Prostate gland (tissue), 2 donors: ENCODE measurements around the gene ATXN1. TPM values are rescaled to one million over a fixed set of nuclear protein-coding genes. Genes with fewer than 3 reads are reported as not detected.

ENCODE experiments used
- DNase-seq: peaks from one replicate; pipeline ENCODE4 v3.0.0-alpha.2; 2019; ENCODE audit warnings: low spot score
- H3K27ac ChIP-seq, 2 donors: fragments of 200-600 bp; sonication (generic); 2 replicates each; pipeline ENCODE4 v1.5.1; 2017 to 2019
- H3K27me3 ChIP-seq: fragments of 200-600 bp; sonication (generic); replicated peaks from 2 replicates; pipeline ENCODE4 v1.5.1; 2019; ENCODE audit not compliant: insufficient read depth
- H3K36me3 ChIP-seq, 2 donors: fragments of 200-600 bp; sonication (generic); 1 replicate in 1 of 2; 2 replicates in 1 of 2; pipeline versions ENCODE4 v1.5.1 to v1.8.1; 2017 to 2019
- H3K4me1 ChIP-seq: fragments of 200-600 bp; sonication (generic); replicated peaks from 2 replicates; pipeline ENCODE4 v1.5.1; 2019
- H3K4me3 ChIP-seq, 2 donors: fragments of 200-600 bp; sonication (generic); 2 replicates each; pipeline ENCODE4 v1.5.1; 2017 to 2019
- H3K9me3 ChIP-seq: fragments of 200-600 bp; sonication (generic); 2 replicates; pipeline ENCODE4 v1.5.1; 2017
- CTCF ChIP-seq, 4 experiments: fragments of 200-600 bp in 2 of 4; fragments of 450-650 bp in 2 of 4; sonication (generic) in 2 of 4; IDR thresholded peaks; 1 replicate in 3 of 4; 2 replicates in 1 of 4; pipeline ENCODE4 v1.5.1; 2016 to 2019; ENCODE audit warnings: antibody characterized with exemption in 4 of 4, mild to moderate bottlenecking in 2 of 4, moderate library complexity in 2 of 4
- POLR2A ChIP-seq: fragments of 450-650 bp; IDR thresholded peaks from one replicate; pipeline ENCODE4 v1.6.1; 2016; ENCODE audit warnings: antibody characterized with exemption, mild to moderate bottlenecking
- POLR2AphosphoS5 ChIP-seq: sonication (generic); formaldehyde crosslinking; IDR thresholded peaks from one replicate; pipeline ENCODE4 v1.6.1; 2017; ENCODE audit warnings: antibody characterized with exemption
- WGBS: methylation state at CpG from one replicate; pipeline ENCODE4 v1.1.5; 2018; 5-methylcytosine and 5-hydroxymethylcytosine counted together
- intact Hi-C: fragments of 100-400 bp; cut with DNase I; formaldehyde crosslinking; loops from one replicate; pipeline ENCODE4 v1.14.2; 2022
- total RNA-seq, 2 donors: library from RNA; depleted of rRNA; stranded (reverse); fragments of >200 nt; gene quantifications; one replicate each; pipeline ENCODE4 v1.1.0, GENCODE V29; 2016

ATXN1 gene
- total RNA-seq, 2 donors from 2014 or later: 28.5 to 89.0 TPM

GRCh38 chr6:16331384-16332174 lies 429.7 kb downstream of the ATXN1 start:
- intact Hi-C loops: loop anchor here (2.0 to 10.0 kb wide), 4 partner anchors 173 to 756 kb away; no protein-coding TSS in a partner anchor
- TF ChIP-seq POLR2A (no peak), POLR2AphosphoS5 (peak; percentile 18), CTCF (IDR thresholded peaks at IDR 0.05) (peak; percentile 85 to 88 (median 86))
- H3K27me3 ChIP-seq: no peaks in the 10 kb centered on the region
- no peaks in the 10 kb centered on the region for H3K9me3 ChIP-seq
- H3K36me3 ChIP-seq: peaks cover 0 to 13% of the 10 kb centered on the region in 2 donors
- peak; percentile 53 for DNase-seq
- H3K4me1 ChIP-seq: no peaks in the 10 kb centered on the region
- H3K27ac ChIP-seq: peak overlapping the region in 1 of 2 donors; percentile 41
- H3K4me3 ChIP-seq: no peak overlapping the region
- WGBS: 25% methylated on average over 11 of the region's 11 CpGs

- DNase-seq: no peak
- WGBS: 63% methylated on average over 6 of the region's 6 CpGs
- no peak for TF ChIP-seq POLR2A
- Histone ChIP-seq H3K9me3 (no peaks in the 10 kb centered on the region), H3K36me3 (peaks cover 0 to 13% of the 10 kb centered on the region in 2 donors), H3K27me3 (no peaks in the 10 kb centered on the region), H3K4me1 (no peaks in the 10 kb centered on the region), H3K27ac (no peak overlapping the region), H3K4me3 (no peak overlapping the region)
- intact Hi-C loops: no loop called here
Measured at GRCh38 chr6:16329233-16329632, 432.0 kb downstream of the ATXN1 start.

- H3K9me3 ChIP-seq: no peaks in the 10 kb centered on the region
- no peak for DNase-seq
- no peak overlapping the region for H3K27ac ChIP-seq
- peaks cover 0 to 13% of the 10 kb centered on the region in 2 donors for H3K36me3 ChIP-seq
- no peaks in the 10 kb centered on the region for H3K4me1 ChIP-seq
- intact Hi-C loops: no loop called here
- 95% methylated on average over 34 of the region's 34 CpGs for WGBS
- H3K27me3 ChIP-seq: no peaks in the 10 kb centered on the region
- TF ChIP-seq CTCF (IDR thresholded peaks at IDR 0.05) (no peak), POLR2A (no peak), POLR2AphosphoS5 (no peak)
- H3K4me3 ChIP-seq: no peak overlapping the region
Measured at GRCh38 chr6:16327777-16328325, 433.4 kb downstream of the ATXN1 start.

GRCh38 chr6:16326971-16327776 lies 434.1 kb downstream of the ATXN1 start:
- no peak overlapping the region for H3K4me3 ChIP-seq
- H3K36me3 ChIP-seq: peaks cover 0 to 13% of the 10 kb centered on the region in 2 donors
- peaks cover 2% of the 10 kb centered on the region for H3K4me1 ChIP-seq
- TF ChIP-seq POLR2AphosphoS5 (no peak), CTCF (IDR thresholded peaks at IDR 0.05) (no peak), POLR2A (no peak)
- H3K27ac ChIP-seq: no peak overlapping the region
- intact Hi-C loops: no loop called here
- WGBS: 85% methylated on average over 29 of the region's 43 CpGs
- DNase-seq: no peak
- no peaks in the 10 kb centered on the region for H3K27me3 ChIP-seq
- no peaks in the 10 kb centered on the region for H3K9me3 ChIP-seq

GRCh38 chr6:16326531-16326930 lies 434.7 kb downstream of the ATXN1 start:
- Histone ChIP-seq H3K27ac (no peak overlapping the region), H3K9me3 (no peaks in the 10 kb centered on the region), H3K4me3 (no peak overlapping the region), H3K36me3 (peaks cover 0 to 13% of the 10 kb centered on the region in 2 donors), H3K27me3 (no peaks in the 10 kb centered on the region), H3K4me1 (peaks cover 8% of the 10 kb centered on the region)
- TF ChIP-seq CTCF (IDR thresholded peaks at IDR 0.05): no peak
- TF ChIP-seq POLR2A: no peak
- TF ChIP-seq POLR2AphosphoS5: no peak
- intact Hi-C loops: no loop called here
- no peak for DNase-seq
- WGBS: 96% methylated on average over 22 of the region's 22 CpGs
